ENCODE measurements around the gene ITGB4. TPM values are rescaled to one million over a fixed set of nuclear protein-coding genes. Genes with fewer than 3 reads are reported as not detected.
A peak's percentile ranks its signal among the peaks of the same experiment; 100 is the strongest.

ITGB4 gene
- total and polyA plus RNA-seq, 9 of the 15 experiments (the other 6 are each of a cell fraction or from before 2014, with no cell fraction given) = 0.05 to 2.8 (median 0.76) TPM; not detected in 3

- TF ChIP-seq ZBTB8A (IDR thresholded peaks at IDR 0.05; ENCODE audit: partially characterized antibody) = peak; percentile 82
- TF ChIP-seq NCOA6 (IDR thresholded peaks at IDR 0.05) = peak; percentile 90
- TF ChIP-seq MEIS2 (IDR thresholded peaks at IDR 0.05; ENCODE audit: partially characterized antibody) = peak; percentile 80
- TF ChIP-seq BCLAF1 (IDR thresholded peaks at IDR 0.05; ENCODE audit: borderline replicate concordance in 1 of 2, control insufficient read depth in 1 of 2, low read depth in 2 of 2, low read length in 1 of 2) = 0 out of 4 replicates have a peak, but pooled peaks of 1 of the 2 experiments have one; percentile 19
- TF ChIP-seq ZNF79 (CRISPR knock-in tag; IDR thresholded peaks at IDR 0.05; ENCODE audit: low read depth) = peak; percentile 22; the same call in 1 of the 2 replicates
- TF ChIP-seq TFE3 (CRISPR knock-in tag; IDR thresholded peaks at IDR 0.05) = no peak
- TF ChIP-seq TAF9B (IDR thresholded peaks at IDR 0.05; ENCODE audit: partially characterized antibody) = peak; percentile 40
- TF ChIP-seq THRA (IDR thresholded peaks at IDR 0.05) = no peak
- peak; percentile 92; the same call in 1 of the 2 replicates for TF ChIP-seq MTA1 (IDR thresholded peaks at IDR 0.05; ENCODE audit: borderline replicate concordance)
- peak; percentile 98 for TF ChIP-seq CREB3L1 (IDR thresholded peaks at IDR 0.05; ENCODE audit: borderline replicate concordance, low read depth)
- no peak for TF ChIP-seq ZBTB34 (CRISPR knock-in tag; IDR thresholded peaks at IDR 0.05)
- peak; percentile 73 for TF ChIP-seq PCBP1 (IDR thresholded peaks at IDR 0.05; ENCODE audit: low read depth, low read length, poor library complexity, severe bottlenecking)
- no peak for TF ChIP-seq LARP7 (IDR thresholded peaks at IDR 0.05)
- TF ChIP-seq TEAD4 (IDR thresholded peaks at IDR 0.05; ENCODE audit: low read length) = peak; percentile 57
- peak; percentile 65; the same call in 1 of the 2 replicates for TF ChIP-seq TEAD4 (CRISPR knock-in tag; IDR thresholded peaks at IDR 0.05; ENCODE audit: borderline replicate concordance)
- no peak for TF ChIP-seq MBD1 (CRISPR knock-in tag; IDR thresholded peaks at IDR 0.05)
These were observed 63.3 kb downstream of the ITGB4 start, which contains the start of gene UNK (continued) for GRCh38 chr17:75784473-75785015.

Data from K562 (cell line).